Keratinocyte (primary cell): Measurements from ENCODE around the gene WDR1. TPM values are rescaled to one million over a fixed set of nuclear protein-coding genes. Genes with fewer than 3 reads are reported as not detected.

Experiments
- DNase-seq: peaks from one replicate; pipeline ENCODE4 v3.0.0-alpha.2; 2011; ENCODE audit warnings: low read depth, missing footprints, low spot score
- FAIRE-seq: peaks from 2 replicates; lab custom pipeline; 2011; peaks lifted over from hg19 to GRCh38; lab: Jason Lieb, UNC
- H2AFZ ChIP-seq: 2 replicates; pipeline ENCODE4 v1.6.0; 2012; ENCODE audit warnings: low read length, control low read depth, inconsistent platforms; ENCODE audit not compliant: control insufficient read depth
- H3K27ac ChIP-seq: 2 replicates; pipeline ENCODE4 v1.5.1; 2011; ENCODE audit warnings: low read length; ENCODE audit not compliant: control insufficient read depth, insufficient read depth
- H3K27me3 ChIP-seq: 3 replicates; pipeline ENCODE4 v1.6.0; 2011; ENCODE audit warnings: low read length; ENCODE audit not compliant: control insufficient read depth, insufficient read depth; ENCODE audit errors: extremely low read depth
- H3K36me3 ChIP-seq, 2 experiments: 2 replicates in 1 of 2; 3 replicates in 1 of 2; pipeline ENCODE4 v1.5.1; 2011; ENCODE audit warnings: low read length in 2 of 2, mild to moderate bottlenecking in 1 of 2; ENCODE audit not compliant: control insufficient read depth in 2 of 2, insufficient read depth in 2 of 2; ENCODE audit errors: extremely low read depth in 1 of 2
- H3K4me1 ChIP-seq: 3 replicates; pipeline ENCODE4 v1.5.1; 2011; ENCODE audit warnings: low read length; ENCODE audit not compliant: control insufficient read depth, insufficient read depth; ENCODE audit errors: extremely low read depth
- H3K4me2 ChIP-seq: 3 replicates; pipeline ENCODE4 v1.6.0; 2011; ENCODE audit warnings: low read depth, low read length; ENCODE audit not compliant: control insufficient read depth, insufficient read depth; ENCODE audit errors: extremely low read depth
- H3K4me3 ChIP-seq, 3 experiments: fragments of 200-600 bp in 1 of 3; sonication (generic) in 1 of 3; 2 replicates in 2 of 3; 3 replicates in 1 of 3; pipeline ENCODE4 v1.5.1; 2011 to 2016; ENCODE audit warnings: low read length in 3 of 3, mild to moderate bottlenecking in 3 of 3, control low read depth in 2 of 3, inconsistent platforms in 1 of 3, low read depth in 1 of 3, mixed read lengths in 1 of 3, mixed run types in 1 of 3, moderate library complexity in 1 of 3; ENCODE audit not compliant: control insufficient read depth in 2 of 3, insufficient read depth in 2 of 3; ENCODE audit errors: extremely low read depth in 1 of 3
- H3K79me2 ChIP-seq: 2 replicates; pipeline ENCODE4 v1.6.0; 2012; ENCODE audit warnings: low read length; ENCODE audit not compliant: control insufficient read depth, insufficient read depth
- H3K9ac ChIP-seq: 3 replicates; pipeline ENCODE4 v1.6.0; 2011; ENCODE audit warnings: low read length; ENCODE audit not compliant: control insufficient read depth, insufficient read depth; ENCODE audit errors: extremely low read depth
- H3K9me1 ChIP-seq: 3 replicates; pipeline ENCODE4 v1.6.0; 2011; ENCODE audit warnings: low read length; ENCODE audit not compliant: control insufficient read depth, insufficient read depth; ENCODE audit errors: extremely low read depth
- H3K9me3 ChIP-seq: 2 replicates; pipeline ENCODE4 v1.5.1; 2012; ENCODE audit warnings: low read depth, low read length; ENCODE audit not compliant: control insufficient read depth
- H4K20me1 ChIP-seq: 3 replicates; pipeline ENCODE4 v1.6.0; 2011; ENCODE audit warnings: low read length; ENCODE audit not compliant: control insufficient read depth, insufficient read depth; ENCODE audit errors: extremely low read depth
- CTCF ChIP-seq, 3 experiments: IDR thresholded peaks in 1 of 3; conservative IDR thresholded peaks in 1 of 3; optimal IDR thresholded peaks in 1 of 3; 2 replicates in 2 of 3; 3 replicates in 1 of 3; pipeline versions ENCODE3 to v1.5.1; 2011; ENCODE audit warnings: low read length in 3 of 3, mild to moderate bottlenecking in 3 of 3, moderate library complexity in 2 of 3, control low read depth in 1 of 3, inconsistent platforms in 1 of 3; ENCODE audit not compliant: insufficient read depth in 2 of 3; ENCODE audit errors: extremely low read depth in 1 of 3
- EZH2 ChIP-seq: IDR thresholded peaks from one replicate; pipeline ENCODE4 v1.6.1; 2012; ENCODE audit warnings: inconsistent platforms, mild to moderate bottlenecking, low read length, moderate library complexity
- dilution Hi-C: fragments of 300-500 bp; cut with MboI; formaldehyde crosslinking; loops from one replicate; pipeline ENCODE4 v1.7.0; 2020; ENCODE audit warnings: low sequenced_read_pairs; ENCODE audit not compliant: extremely low pct_ligation_motif_present
- polyA plus RNA-seq, 5 experiments: library from polyadenylated mRNA; depleted of rRNA in 3 of 5; stranded (reverse) in 3 of 5; stranded (forward) in 1 of 5; unstranded in 1 of 5; fragments of >200 nt; gene quantifications; 1 replicate in 1 of 5; 2 replicates in 3 of 5; 3 replicates in 1 of 5; pipeline versions ENCODE4 v1.2.1 to v1.2.3, GENCODE V29; 2011 to 2012; ENCODE audit warnings: missing spikeins in 2 of 5, low read depth in 1 of 5, low replicate concordance in 1 of 5

Gene WDR1
- polyA plus RNA-seq, 1 donor (not counting 4 experiments of a cell fraction or from before 2014, with no cell fraction given), result 423 TPM

- DNase-seq, result no peak
- TF ChIP-seq CTCF (optimal IDR thresholded peaks at IDR 0.05 in 1 of 3, IDR thresholded peaks at IDR 0.05 in 1 of 3, conservative IDR thresholded peaks at IDR 0.05 in 1 of 3; ENCODE audit: extremely low read depth in 1 of 3, insufficient read depth in 2 of 3, low read length in 3 of 3) (no peak), EZH2 (no peak)
- no peak for FAIRE-seq
- no peaks in the 10 kb centered on the region for H3K9me1 ChIP-seq
- peaks cover 13% of the 10 kb centered on the region for H3K4me1 ChIP-seq
- dilution Hi-C loops, result no loop called here
- no peaks in the 10 kb centered on the region for H3K9me3 ChIP-seq
- no peaks in the 10 kb centered on the region for H3K36me3 ChIP-seq
- no peak overlapping the region for H3K4me2 ChIP-seq
- no peak overlapping the region for H3K27ac ChIP-seq
- no peaks in the 10 kb centered on the region for H3K27me3 ChIP-seq
- H2AFZ ChIP-seq, result no peak overlapping the region
- no peaks in the 10 kb centered on the region for H3K79me2 ChIP-seq
- no peaks in the 10 kb centered on the region for H4K20me1 ChIP-seq
- no peak overlapping the region for H3K4me3 ChIP-seq
- no peak overlapping the region for H3K9ac ChIP-seq
Observed at GRCh38 chr4:10124167-10124930, 7.8 kb upstream of the WDR1 start.

GRCh38 chr4:10123227-10124101 lies 6.9 kb upstream of the WDR1 start:
- dilution Hi-C loops, result no loop called here
- H3K27ac ChIP-seq, result no peak overlapping the region
- no peaks in the 10 kb centered on the region for H3K79me2 ChIP-seq
- DNase-seq, result no peak
- no peak for TF ChIP-seq EZH2
- no peak for FAIRE-seq
- H3K36me3 ChIP-seq, result no peaks in the 10 kb centered on the region
- no peak overlapping the region for H3K4me2 ChIP-seq
- H3K4me1 ChIP-seq, result peaks cover 4% of the 10 kb centered on the region
- no peaks in the 10 kb centered on the region for H4K20me1 ChIP-seq
- H3K9me1 ChIP-seq, result no peaks in the 10 kb centered on the region
- H2AFZ ChIP-seq, result no peak overlapping the region
- H3K4me3 ChIP-seq, result no peak overlapping the region
- no peaks in the 10 kb centered on the region for H3K27me3 ChIP-seq
- no peak overlapping the region for H3K9ac ChIP-seq
- H3K9me3 ChIP-seq, result no peaks in the 10 kb centered on the region
